HG02840 (cell line): ENCODE data around the gene ZNF432.
"Not testable (repeated sequence)": the region's sequence is repeated elsewhere in the genome, so short reads cannot be mapped to it uniquely, and the experiment has no call there.

ENCODE experiments used
- ATAC-seq: cut with Tn5 transposase; IDR thresholded peaks from one replicate; pipeline ENCODE4 v1.9.1; 2021; ENCODE audit warnings: mild to moderate bottlenecking, moderate library complexity, moderate number of reproducible peaks; ENCODE audit not compliant: unreplicated experiment, low FRiP score

The ZNF432 gene

GRCh38 chr19:52048555-52049501 lies at the start of gene ZNF432:
TSS of gene ZNF432 (minus strand) at chr19:52048838. CDS start at chr19:52046868, 1,970 bp downstream.
- peak; percentile 91 for ATAC-seq

GRCh38 chr19:52096416-52096815 lies 47.8 kb upstream of the ZNF432 start:
- not testable (repeated sequence) for ATAC-seq

- ATAC-seq = peak; percentile 93
These were observed 46.8 kb upstream of the ZNF432 start, which contains the start of gene ZNF841 for GRCh38 chr19:52095172-52096014. TSS of gene ZNF841 (minus strand) at chr19:52095765. CDS start at chr19:52084801, 10,964 bp downstream.

GRCh38 chr19:52094526-52095130 lies 46.0 kb upstream of the ZNF432 start:
- no peak for ATAC-seq

GRCh38 chr19:52086481-52086880 lies 37.8 kb upstream of the ZNF432 start:
- no peak for ATAC-seq

GRCh38 chr19:52070496-52070895 lies 21.9 kb upstream of the ZNF432 start:
- ATAC-seq = no peak

GRCh38 chr19:52069653-52070052 lies 21.0 kb upstream of the ZNF432 start:
- no peak for ATAC-seq

- no peak for ATAC-seq
These were observed 17.7 kb upstream of the ZNF432 start for GRCh38 chr19:52066258-52066863.

- no peak for ATAC-seq
These were observed 16.8 kb upstream of the ZNF432 start for GRCh38 chr19:52065399-52065798.

GRCh38 chr19:52056480-52056879 lies 7.8 kb upstream of the ZNF432 start:
- ATAC-seq = not testable (repeated sequence)

GRCh38 chr19:52051736-52052135 lies 3.1 kb upstream of the ZNF432 start:
- not testable (repeated sequence) for ATAC-seq

- no peak for ATAC-seq
These were observed 9.5 kb downstream of the ZNF432 start for GRCh38 chr19:52039169-52039568.

- no peak for ATAC-seq
These were observed 14.4 kb downstream of the ZNF432 start for GRCh38 chr19:52034051-52034728.

GRCh38 chr19:52028780-52029123 lies 19.9 kb downstream of the ZNF432 start:
- no peak for ATAC-seq

GRCh38 chr19:52028027-52028779 lies 20.4 kb downstream of the ZNF432 start, which contains the start of gene ZNF614:
TSS of gene ZNF614 (minus strand) at chr19:52028379. CDS start at chr19:52025745, 2,634 bp downstream.
- ATAC-seq = peak; percentile 88

- not testable (repeated sequence) for ATAC-seq
These were observed 22.2 kb downstream of the ZNF432 start for GRCh38 chr19:52026255-52026990.

GRCh38 chr19:52024478-52024877 lies 24.2 kb downstream of the ZNF432 start:
- not testable (repeated sequence) for ATAC-seq

- no peak for ATAC-seq
These were observed 26.4 kb downstream of the ZNF432 start for GRCh38 chr19:52022193-52022592.
